ENCODE measurements around the gene CFAP57.
"Not testable (repeated sequence)": the region's sequence is repeated elsewhere in the genome, so short reads cannot be mapped to it uniquely, and the experiment has no call there.

Gene CFAP57

GRCh38 chr1:43207229-43207853 is 35.2 kb downstream of the CFAP57 start:
- H3K9me2 ChIP-seq (replicated peaks; ENCODE audit: insufficient read depth, low read length): no peaks in the 10 kb centered on the region
- H3K79me2 ChIP-seq (ENCODE audit: insufficient read depth, low read length): no peaks in the 10 kb centered on the region
- no peaks in the 10 kb centered on the region for H3F3A ChIP-seq (ENCODE audit: insufficient read depth)
- H3K27ac ChIP-seq (ENCODE audit: low read depth, low read length): no peak overlapping the region
- H3K27me3 ChIP-seq (ENCODE audit: low read length): no peaks in the 10 kb centered on the region
- no peaks in the 10 kb centered on the region for H4K20me1 ChIP-seq (ENCODE audit: low read depth, low read length)
- H3K9ac ChIP-seq (ENCODE audit: low read length): no peak overlapping the region
- no peak overlapping the region for H3K4me3 ChIP-seq (ENCODE audit: insufficient read depth, low read length, poor library complexity, severe bottlenecking)
- TF ChIP-seq EZH2phosphoT487 (conservative IDR thresholded peaks at IDR 0.05; ENCODE audit: low read length) (no peak), CTCF (IDR thresholded peaks at IDR 0.05; ENCODE audit: insufficient read depth, low read length, poor library complexity, severe bottlenecking) (no peak)
- no peaks in the 10 kb centered on the region for H3K36me3 ChIP-seq (ENCODE audit: low read length)
- no peak overlapping the region for H3K4me2 ChIP-seq (ENCODE audit: low read depth, low read length, poor library complexity, severe bottlenecking)
- no peaks in the 10 kb centered on the region for H3K9me3 ChIP-seq (ENCODE audit: insufficient read depth, low read length)
- no peak overlapping the region for H2AFZ ChIP-seq (ENCODE audit: low read depth, low read length, severe bottlenecking)

GRCh38 chr1:43208277-43208676 is 36.1 kb downstream of the CFAP57 start:
- H3K36me3 ChIP-seq (ENCODE audit: low read length); H3K9me2 ChIP-seq (replicated peaks; ENCODE audit: insufficient read depth, low read length); H3K4me2 ChIP-seq (ENCODE audit: low read depth, low read length, poor library complexity, severe bottlenecking); H3K79me2 ChIP-seq (ENCODE audit: insufficient read depth, low read length); H2AFZ ChIP-seq (ENCODE audit: low read depth, low read length, severe bottlenecking); H3K4me3 ChIP-seq (ENCODE audit: insufficient read depth, low read length, poor library complexity, severe bottlenecking); H4K20me1 ChIP-seq (ENCODE audit: low read depth, low read length); H3K9me3 ChIP-seq (ENCODE audit: insufficient read depth, low read length); H3K9ac ChIP-seq (ENCODE audit: low read length); H3F3A ChIP-seq (ENCODE audit: insufficient read depth); H3K27me3 ChIP-seq (ENCODE audit: low read length); H3K27ac ChIP-seq (ENCODE audit: low read depth, low read length): not testable (repeated sequence)

GRCh38 chr1:43214501-43215444 is 42.6 kb downstream of the CFAP57 start:
- Histone ChIP-seq H3K9me3 (ENCODE audit: insufficient read depth, low read length) (no peaks in the 10 kb centered on the region), H2AFZ (ENCODE audit: low read depth, low read length, severe bottlenecking) (no peak overlapping the region), H3K9ac (ENCODE audit: low read length) (no peak overlapping the region), H3K79me2 (ENCODE audit: insufficient read depth, low read length) (no peaks in the 10 kb centered on the region), H3K27ac (ENCODE audit: low read depth, low read length) (no peak overlapping the region), H3K27me3 (ENCODE audit: low read length) (no peaks in the 10 kb centered on the region), H3K4me3 (ENCODE audit: insufficient read depth, low read length, poor library complexity, severe bottlenecking) (no peak overlapping the region), H3F3A (ENCODE audit: insufficient read depth) (no peaks in the 10 kb centered on the region), H4K20me1 (ENCODE audit: low read depth, low read length) (no peaks in the 10 kb centered on the region), H3K36me3 (ENCODE audit: low read length) (no peaks in the 10 kb centered on the region), H3K9me2 (replicated peaks; ENCODE audit: insufficient read depth, low read length) (no peaks in the 10 kb centered on the region), H3K4me2 (ENCODE audit: low read depth, low read length, poor library complexity, severe bottlenecking) (no peak overlapping the region)
- TF ChIP-seq CTCF (IDR thresholded peaks at IDR 0.05; ENCODE audit: insufficient read depth, low read length, poor library complexity, severe bottlenecking): no peak
- no peak for TF ChIP-seq EZH2phosphoT487 (conservative IDR thresholded peaks at IDR 0.05; ENCODE audit: low read length)

- no peaks in the 10 kb centered on the region for H3K9me2 ChIP-seq (replicated peaks; ENCODE audit: insufficient read depth, low read length)
- H3K27ac ChIP-seq (ENCODE audit: low read depth, low read length): no peak overlapping the region
- H3K4me3 ChIP-seq (ENCODE audit: insufficient read depth, low read length, poor library complexity, severe bottlenecking): no peak overlapping the region
- TF ChIP-seq EZH2phosphoT487 (conservative IDR thresholded peaks at IDR 0.05; ENCODE audit: low read length): no peak
- TF ChIP-seq CTCF (IDR thresholded peaks at IDR 0.05; ENCODE audit: insufficient read depth, low read length, poor library complexity, severe bottlenecking): no peak
- no peaks in the 10 kb centered on the region for H4K20me1 ChIP-seq (ENCODE audit: low read depth, low read length)
- no peak overlapping the region for H2AFZ ChIP-seq (ENCODE audit: low read depth, low read length, severe bottlenecking)
- H3K27me3 ChIP-seq (ENCODE audit: low read length): no peaks in the 10 kb centered on the region
- no peak overlapping the region for H3K9ac ChIP-seq (ENCODE audit: low read length)
- no peak overlapping the region for H3K4me2 ChIP-seq (ENCODE audit: low read depth, low read length, poor library complexity, severe bottlenecking)
- no peaks in the 10 kb centered on the region for H3K36me3 ChIP-seq (ENCODE audit: low read length)
- no peaks in the 10 kb centered on the region for H3F3A ChIP-seq (ENCODE audit: insufficient read depth)
- no peaks in the 10 kb centered on the region for H3K79me2 ChIP-seq (ENCODE audit: insufficient read depth, low read length)
- H3K9me3 ChIP-seq (ENCODE audit: insufficient read depth, low read length): no peaks in the 10 kb centered on the region
Observed at GRCh38 chr1:43217747-43218146, 45.6 kb downstream of the CFAP57 start.
